H9 (cell line): ENCODE data around the gene HES1. TPM values are rescaled to one million over a fixed set of nuclear protein-coding genes. Genes with fewer than 3 reads are reported as not detected.

Experiments used
- DNase-seq: peaks from one replicate; pipeline ENCODE4 v3.0.0-alpha.2; 2017
- H2AFZ ChIP-seq: one replicate; pipeline ENCODE4 v1.6.1; 2013; ENCODE audit warnings: mild to moderate bottlenecking, low read length, control low read depth, moderate library complexity
- H2AK5ac ChIP-seq: 2 replicates; pipeline ENCODE4 v1.6.1; 2013; ENCODE audit warnings: low read length, control low read depth, mixed read lengths; ENCODE audit not compliant: insufficient read length
- H2BK120ac ChIP-seq: one replicate; pipeline ENCODE4 v1.6.1; 2013; ENCODE audit warnings: low read depth, mild to moderate bottlenecking, low read length, control low read depth, inconsistent platforms; ENCODE audit not compliant: poor library complexity, severe bottlenecking
- H2BK12ac ChIP-seq: 2 replicates; pipeline ENCODE4 v1.6.1; 2013; ENCODE audit warnings: low read length, control low read depth, mixed read lengths, low read depth; ENCODE audit not compliant: insufficient read length
- H2BK15ac ChIP-seq: 2 replicates; pipeline ENCODE4 v1.6.1; 2013; ENCODE audit warnings: low read depth, low read length, control low read depth
- H2BK20ac ChIP-seq: one replicate; pipeline ENCODE4 v1.6.1; 2013; ENCODE audit warnings: low read depth, mild to moderate bottlenecking, low read length, control low read depth, inconsistent platforms; ENCODE audit not compliant: poor library complexity, severe bottlenecking
- H2BK5ac ChIP-seq: 2 replicates; pipeline ENCODE4 v1.6.1; 2013; ENCODE audit warnings: low read length, control low read depth, mixed read lengths; ENCODE audit not compliant: insufficient read length
- H3K14ac ChIP-seq: 2 replicates; pipeline ENCODE4 v1.6.1; 2013; ENCODE audit warnings: low read length, control low read depth; ENCODE audit not compliant: insufficient read depth
- H3K18ac ChIP-seq: 2 replicates; pipeline ENCODE4 v1.6.1; 2013; ENCODE audit warnings: low read depth, mild to moderate bottlenecking, mixed read lengths, low read length, control low read depth; ENCODE audit not compliant: insufficient read length
- H3K23ac ChIP-seq: 2 replicates; pipeline ENCODE4 v1.6.1; 2013; ENCODE audit warnings: low read length, control low read depth, mixed read lengths, low read depth; ENCODE audit not compliant: insufficient read length
- H3K23me2 ChIP-seq: 2 replicates; pipeline ENCODE4 v1.6.1; 2013; ENCODE audit warnings: low read depth, mild to moderate bottlenecking, mixed read lengths, low read length, control low read depth; ENCODE audit not compliant: insufficient read length, poor library complexity, severe bottlenecking
- H3K27ac ChIP-seq: 2 replicates; pipeline ENCODE4 v1.5.1; 2013; ENCODE audit warnings: low read length, control low read depth, mixed read lengths, low read depth; ENCODE audit not compliant: insufficient read length
- H3K27me3 ChIP-seq: 2 replicates; pipeline ENCODE4 v1.6.1; 2013; ENCODE audit warnings: low read length, control low read depth, inconsistent platforms; ENCODE audit not compliant: insufficient read depth
- H3K4ac ChIP-seq: 2 replicates; pipeline ENCODE4 v1.6.1; 2013; ENCODE audit warnings: low read depth, mild to moderate bottlenecking, control low read depth, inconsistent platforms, low read length, moderate library complexity
- H3K4me1 ChIP-seq: 2 replicates; pipeline ENCODE4 v1.6.1; 2013; ENCODE audit warnings: low read length, control low read depth, inconsistent platforms; ENCODE audit not compliant: insufficient read depth
- H3K4me2 ChIP-seq: 2 replicates; pipeline ENCODE4 v1.6.1; 2013; ENCODE audit warnings: low read length, control low read depth, mixed read lengths; ENCODE audit not compliant: insufficient read length, insufficient read depth
- H3K56ac ChIP-seq: 2 replicates; pipeline ENCODE4 v1.6.1; 2013; ENCODE audit warnings: low read depth, mild to moderate bottlenecking, mixed read lengths, low read length, control low read depth; ENCODE audit not compliant: insufficient read length
- H3K79me1 ChIP-seq: 2 replicates; pipeline ENCODE4 v1.6.1; 2013; ENCODE audit warnings: low read depth, mild to moderate bottlenecking, moderate library complexity, low read length, control low read depth, inconsistent platforms; ENCODE audit not compliant: insufficient read depth, poor library complexity, severe bottlenecking
- H3K79me2 ChIP-seq: 2 replicates; pipeline ENCODE4 v1.6.1; 2013; ENCODE audit warnings: low read length, control low read depth, inconsistent platforms; ENCODE audit not compliant: insufficient read depth
- H3K9ac ChIP-seq: 2 replicates; pipeline ENCODE4 v1.6.1; 2013; ENCODE audit warnings: low read length, control low read depth, mixed read lengths; ENCODE audit not compliant: insufficient read length; ENCODE audit errors: extremely low read depth
- H3K9me3 ChIP-seq: one replicate; pipeline ENCODE4 v1.6.1; 2013; ENCODE audit warnings: low read depth, low read length, inconsistent platforms; ENCODE audit not compliant: control insufficient read depth
- H3T11ph ChIP-seq: one replicate; pipeline ENCODE4 v1.6.1; 2013; ENCODE audit warnings: mild to moderate bottlenecking, low read length, control low read depth, inconsistent platforms
- H4K20me1 ChIP-seq: one replicate; pipeline ENCODE4 v1.6.1; 2013; ENCODE audit not compliant: control insufficient read depth, insufficient read length, insufficient read depth
- H4K5ac ChIP-seq: 2 replicates; pipeline ENCODE4 v1.6.1; 2013; ENCODE audit warnings: low read depth, mild to moderate bottlenecking, mixed read lengths, low read length, control low read depth; ENCODE audit not compliant: insufficient read length
- H4K8ac ChIP-seq: replicated peaks from 2 replicates; pipeline ENCODE4 v1.6.1; 2013; ENCODE audit warnings: low read length, control low read depth, mixed read lengths, low read depth; ENCODE audit not compliant: insufficient read length
- H4K91ac ChIP-seq: 2 replicates; pipeline ENCODE4 v1.6.1; 2013; ENCODE audit warnings: low read depth, mild to moderate bottlenecking, moderate library complexity, mixed read lengths, low read length, control low read depth; ENCODE audit not compliant: insufficient read length
- H3K27ac Mint-ChIP-seq, 3 experiments: 2 replicates in 2 of 3; 3 replicates in 1 of 3; pipeline ENCODE4 v1.8.0; 2020 to 2021; ENCODE audit warnings: mixed read lengths in 3 of 3, mild to moderate bottlenecking in 1 of 3, moderate library complexity in 1 of 3
- H3K27me3 Mint-ChIP-seq: 2 replicates; pipeline ENCODE4 v1.8.0; 2021; ENCODE audit warnings: low read depth, mild to moderate bottlenecking, moderate library complexity, mixed read lengths
- H3K36me3 Mint-ChIP-seq, 3 experiments: 2 replicates in 2 of 3; 3 replicates in 1 of 3; pipeline ENCODE4 v1.8.0; 2020 to 2021; ENCODE audit warnings: low read depth in 3 of 3, mixed read lengths in 3 of 3; ENCODE audit not compliant: insufficient read depth in 1 of 3
- H3K4me1 Mint-ChIP-seq, 2 experiments: 2 replicates each; pipeline ENCODE4 v1.8.0; 2020; ENCODE audit warnings: mixed read lengths in 2 of 2
- H3K4me3 Mint-ChIP-seq, 2 experiments: 2 replicates in 1 of 2; 3 replicates in 1 of 2; pipeline ENCODE4 v1.8.0; 2020 to 2021; ENCODE audit warnings: mild to moderate bottlenecking in 2 of 2, mixed read lengths in 2 of 2, moderate library complexity in 1 of 2
- H3K9me3 Mint-ChIP-seq, 2 experiments: 2 replicates in 1 of 2; 3 replicates in 1 of 2; pipeline ENCODE4 v1.8.0; 2020; ENCODE audit warnings: mild to moderate bottlenecking in 2 of 2, mixed read lengths in 2 of 2, moderate library complexity in 1 of 2
- WGBS: extraction: QIAGEN DNeasy Blood & Tissue Kit; methylation state at CpG from one replicate; pipeline ENCODE4 v1.1.7; 2013; ENCODE audit warnings: missing lambda C conversion rate, low lambda C conversion rate, mixed read lengths; ENCODE audit not compliant: insufficient read length; ENCODE audit errors: extremely low coverage; 5-methylcytosine and 5-hydroxymethylcytosine counted together
- total RNA-seq: library from RNA; stranded (reverse); gene quantifications from 2 replicates; pipeline ENCODE4 v1.2.1, GENCODE V29; 2021
- TF ChIP-seq, protein P1 (sequence below): fragments of 200-600 bp; sonication (generic); conservative IDR thresholded peaks from 3 replicates; pipeline ENCODE4 v1.8.0; 2021; ENCODE audit warnings: antibody characterized with exemption, mild to moderate bottlenecking

The HES1 gene
- total RNA-seq, 1 experiment from 2014 or later: 23.2 TPM

DNA sequence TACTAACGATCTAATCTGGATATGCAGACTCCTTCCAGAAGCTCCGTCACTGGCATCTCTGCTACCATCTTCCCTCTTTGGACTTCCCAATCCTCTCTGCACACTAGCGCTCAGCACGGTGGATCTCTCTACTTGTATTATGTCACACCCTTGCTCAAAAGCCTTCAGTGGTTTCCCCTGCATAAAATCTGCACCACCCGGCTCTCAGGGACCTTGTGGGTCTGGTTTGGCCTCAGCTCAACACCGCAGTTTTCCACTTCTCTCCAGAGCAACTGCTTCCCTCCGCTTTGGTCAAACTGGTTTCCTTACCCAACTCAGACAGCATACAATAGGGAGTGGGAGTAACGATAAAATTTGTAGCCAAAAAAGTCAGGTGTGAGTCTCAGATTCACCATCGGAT lies 30.7 kb upstream of the HES1 start:
- H4K20me1 ChIP-seq: no peaks in the 10 kb centered on the region
- no peaks in the 10 kb centered on the region for H3K9me3 Mint-ChIP-seq
- no peak overlapping the region for H2BK15ac ChIP-seq
- H3K27ac ChIP-seq: no peak overlapping the region
- H3K4me1 Mint-ChIP-seq: peaks cover 16 to 26% of the 10 kb centered on the region in 2 experiments
- no peak overlapping the region for H3T11ph ChIP-seq
- no peak overlapping the region for H2BK20ac ChIP-seq
- peaks cover 17% of the 10 kb centered on the region for H3K27me3 Mint-ChIP-seq
- H3K56ac ChIP-seq: no peak overlapping the region
- H4K5ac ChIP-seq: no peak overlapping the region
- H2AK5ac ChIP-seq: no peak overlapping the region
- no peaks in the 10 kb centered on the region for H3K4me1 ChIP-seq
- WGBS: no CpG with 5 or more reads among the region's 9 CpGs
- H4K8ac ChIP-seq: no peak overlapping the region
- H3K18ac ChIP-seq: no peak overlapping the region
- TF ChIP-seq, protein P1, sequence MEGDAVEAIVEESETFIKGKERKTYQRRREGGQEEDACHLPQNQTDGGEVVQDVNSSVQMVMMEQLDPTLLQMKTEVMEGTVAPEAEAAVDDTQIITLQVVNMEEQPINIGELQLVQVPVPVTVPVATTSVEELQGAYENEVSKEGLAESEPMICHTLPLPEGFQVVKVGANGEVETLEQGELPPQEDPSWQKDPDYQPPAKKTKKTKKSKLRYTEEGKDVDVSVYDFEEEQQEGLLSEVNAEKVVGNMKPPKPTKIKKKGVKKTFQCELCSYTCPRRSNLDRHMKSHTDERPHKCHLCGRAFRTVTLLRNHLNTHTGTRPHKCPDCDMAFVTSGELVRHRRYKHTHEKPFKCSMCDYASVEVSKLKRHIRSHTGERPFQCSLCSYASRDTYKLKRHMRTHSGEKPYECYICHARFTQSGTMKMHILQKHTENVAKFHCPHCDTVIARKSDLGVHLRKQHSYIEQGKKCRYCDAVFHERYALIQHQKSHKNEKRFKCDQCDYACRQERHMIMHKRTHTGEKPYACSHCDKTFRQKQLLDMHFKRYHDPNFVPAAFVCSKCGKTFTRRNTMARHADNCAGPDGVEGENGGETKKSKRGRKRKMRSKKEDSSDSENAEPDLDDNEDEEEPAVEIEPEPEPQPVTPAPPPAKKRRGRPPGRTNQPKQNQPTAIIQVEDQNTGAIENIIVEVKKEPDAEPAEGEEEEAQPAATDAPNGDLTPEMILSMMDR: no peak
- no peak overlapping the region for H3K4me3 Mint-ChIP-seq
- H2BK120ac ChIP-seq: no peak overlapping the region
- H3K9me3 ChIP-seq: no peaks in the 10 kb centered on the region
- H2AFZ ChIP-seq: no peak overlapping the region
- no peaks in the 10 kb centered on the region; a peak in 1 of 7 replicates for H3K36me3 Mint-ChIP-seq
- no peaks in the 10 kb centered on the region for H3K79me2 ChIP-seq
- no peak overlapping the region for H3K23ac ChIP-seq
- H3K79me1 ChIP-seq: no peaks in the 10 kb centered on the region
- no peak overlapping the region for H2BK12ac ChIP-seq
- H2BK5ac ChIP-seq: no peak overlapping the region
- no peak overlapping the region for H3K4ac ChIP-seq
- no peaks in the 10 kb centered on the region for H3K27me3 ChIP-seq
- H3K23me2 ChIP-seq: no peaks in the 10 kb centered on the region
- H3K4me2 ChIP-seq: no peak overlapping the region
- no peak overlapping the region for H3K9ac ChIP-seq
- H3K27ac Mint-ChIP-seq: no peak overlapping the region
- DNase-seq: no peak
- H4K91ac ChIP-seq: no peak overlapping the region
- H3K14ac ChIP-seq: no peak overlapping the region
